Activated CD8-positive, alpha-beta memory T cell treated with anti-CD3 and anti-CD28 coated beads, Interleukin-2, amount 50 U/mL, for 24 hours (primary cell): ENCODE measurements around the gene TBX5.

Experiments
- DNase-seq: peaks from one replicate; pipeline ENCODE4 v3.0.0-alpha.2; 2020; ENCODE audit errors: extremely low read depth

The TBX5 gene

DNA sequence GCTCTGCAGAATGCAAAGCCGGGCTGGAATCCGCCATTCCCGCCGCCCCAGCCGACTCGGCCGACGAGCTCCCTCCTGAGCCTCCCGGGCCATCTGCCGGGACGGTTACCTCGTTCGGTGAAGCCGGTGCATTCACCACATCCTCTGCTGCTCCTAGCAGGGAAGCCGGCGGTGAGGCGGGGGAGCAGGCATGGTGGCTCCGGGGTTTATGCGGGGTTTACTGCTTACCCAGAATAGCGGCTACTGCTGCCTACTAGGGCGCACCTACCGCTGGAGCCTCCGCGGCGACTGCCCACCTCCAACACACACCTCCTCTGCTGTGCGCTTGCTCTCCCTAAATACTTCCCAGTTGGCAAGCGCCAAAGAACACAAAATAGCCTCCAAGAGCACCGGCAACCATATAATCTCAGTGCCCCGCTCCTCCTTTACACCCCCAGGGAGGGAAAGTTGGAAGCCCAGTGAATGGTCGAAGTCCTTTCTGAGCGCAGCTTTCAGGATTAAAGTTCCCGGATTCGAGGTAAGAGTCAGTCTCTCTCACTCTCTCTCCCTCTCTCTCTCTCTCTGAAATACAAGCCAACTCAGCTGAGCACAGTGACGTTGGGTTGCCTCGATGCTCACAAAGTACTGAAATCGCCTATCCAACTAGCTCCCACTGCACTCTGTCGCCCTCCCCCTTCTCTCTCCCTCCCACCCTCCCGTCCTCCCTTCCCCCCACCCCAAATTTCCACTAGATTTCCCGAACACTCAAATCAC, at the start of gene TBX5:
TSS of gene TBX5 (minus strand) at position 626 of the 753 bp plus-strand sequence. CDS start 2,246 bp downstream, outside the sequence.
- DNase-seq: no peak

DNA sequence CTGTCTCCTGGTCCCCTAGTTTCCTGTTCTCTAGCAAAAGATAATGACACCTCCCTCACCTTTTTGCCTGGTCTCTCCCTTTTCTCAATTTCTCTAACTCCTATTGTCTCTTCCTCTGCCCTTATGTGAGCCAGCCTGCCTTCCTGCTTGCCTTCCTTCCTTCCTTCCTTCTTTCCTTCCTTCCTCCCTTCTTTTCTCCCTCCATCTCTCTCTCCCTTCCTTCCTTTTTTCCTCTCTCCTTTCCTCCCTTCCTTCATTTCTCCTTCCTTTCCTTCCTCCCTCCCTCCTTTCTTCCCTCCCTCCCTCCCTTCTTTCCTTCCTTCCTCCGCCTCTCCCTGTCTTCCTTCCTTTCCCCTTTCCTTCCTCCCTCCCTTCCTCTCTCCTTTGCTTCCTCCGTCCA, 45.7 kb upstream of the TBX5 start:
- no peak for DNase-seq

DNA sequence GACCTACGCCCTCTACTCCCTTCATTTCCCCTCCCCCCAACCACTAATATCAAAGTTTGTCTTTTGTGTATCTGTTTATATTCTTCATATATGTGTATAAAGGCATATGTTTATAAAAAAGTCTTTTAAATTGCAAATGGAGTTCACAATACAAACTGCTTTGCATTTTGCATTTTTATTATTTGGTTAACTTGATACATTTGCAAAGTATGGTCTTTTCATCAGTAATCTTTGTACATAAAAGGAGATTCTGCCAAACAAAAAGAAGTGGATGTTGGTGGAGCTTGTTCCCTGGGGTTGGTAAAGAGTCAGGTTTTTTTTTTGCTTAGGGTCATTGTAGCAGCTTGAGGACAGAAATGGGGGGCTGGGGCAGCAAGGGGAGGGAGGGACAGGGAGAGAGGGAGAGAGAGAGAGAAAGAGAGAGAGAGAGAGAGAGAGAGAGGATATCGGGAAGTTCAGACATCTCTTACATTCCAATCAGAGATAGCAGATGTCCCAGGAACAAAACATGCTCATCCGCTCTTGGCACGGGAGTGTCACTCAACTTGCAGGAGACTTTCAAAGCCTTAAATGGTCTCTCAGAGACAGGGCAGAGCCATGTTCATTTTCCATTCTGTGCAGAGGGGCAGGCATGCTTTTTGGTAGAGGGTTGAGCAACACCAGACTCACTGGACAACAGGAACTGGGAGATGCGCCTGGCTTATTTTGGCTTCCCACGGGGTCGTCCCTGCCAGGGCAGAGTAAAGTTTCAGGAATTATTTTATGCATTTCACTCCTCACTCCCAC, 44.8 kb upstream of the TBX5 start:
- DNase-seq: no peak

- no peak for DNase-seq
These were observed 44.1 kb upstream of the TBX5 start for GRCh38 chr12:114450019-114450418.

DNA sequence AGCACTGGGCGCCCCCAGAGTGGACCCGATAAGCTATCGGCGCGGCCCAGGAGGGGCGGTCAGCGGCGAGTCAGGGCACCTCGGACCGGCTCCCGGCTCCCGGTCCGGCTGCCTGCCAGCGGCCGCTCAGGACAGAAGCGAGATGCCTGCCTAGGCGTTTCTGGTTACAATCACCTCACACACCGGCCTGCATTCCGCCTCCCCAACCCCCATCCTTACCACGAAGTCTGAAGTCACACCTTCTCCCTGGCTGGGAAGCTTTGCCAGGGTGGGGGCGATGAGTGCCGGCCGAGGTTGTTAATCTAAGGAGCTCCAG, 42.6 kb upstream of the TBX5 start:
- no peak for DNase-seq

DNA sequence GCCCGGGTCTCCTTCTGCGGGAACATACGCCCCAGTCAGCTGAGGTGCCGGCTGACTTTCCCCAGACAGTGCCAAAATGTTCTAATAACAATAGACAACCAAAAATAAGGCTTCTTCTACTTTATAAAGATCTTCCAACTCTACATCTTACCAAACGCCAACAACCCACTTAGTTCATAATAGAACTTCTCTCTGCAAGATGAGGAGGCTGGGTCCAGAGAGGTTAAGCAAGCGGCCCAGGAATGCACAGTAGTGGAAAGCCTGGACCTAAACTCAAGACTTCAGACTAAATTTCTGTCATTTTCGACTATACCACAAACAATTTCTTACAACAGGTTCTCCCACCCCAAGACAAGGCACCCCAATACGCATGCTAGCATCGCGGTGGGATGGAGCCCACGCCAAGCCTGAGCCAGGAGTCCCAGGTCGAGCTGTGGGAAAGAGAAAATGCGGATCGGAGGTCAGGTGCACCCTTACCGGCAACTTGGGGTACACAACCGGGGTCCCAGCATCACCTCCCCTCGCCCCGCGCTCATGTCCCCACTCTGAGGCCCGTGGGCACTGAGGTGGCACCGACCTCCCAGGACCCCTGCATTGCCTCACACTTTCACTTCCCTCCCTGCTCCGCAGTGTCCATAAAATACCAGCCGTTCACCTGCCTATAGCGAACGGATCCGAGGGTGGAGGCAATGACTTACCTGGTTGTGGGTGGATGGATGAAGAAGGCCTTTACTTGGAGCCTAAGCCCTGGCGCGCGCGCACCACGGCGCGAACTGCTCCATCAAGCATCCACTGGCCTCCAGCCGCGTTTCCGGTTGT, 42.1 kb upstream of the TBX5 start:
- no peak for DNase-seq

DNA sequence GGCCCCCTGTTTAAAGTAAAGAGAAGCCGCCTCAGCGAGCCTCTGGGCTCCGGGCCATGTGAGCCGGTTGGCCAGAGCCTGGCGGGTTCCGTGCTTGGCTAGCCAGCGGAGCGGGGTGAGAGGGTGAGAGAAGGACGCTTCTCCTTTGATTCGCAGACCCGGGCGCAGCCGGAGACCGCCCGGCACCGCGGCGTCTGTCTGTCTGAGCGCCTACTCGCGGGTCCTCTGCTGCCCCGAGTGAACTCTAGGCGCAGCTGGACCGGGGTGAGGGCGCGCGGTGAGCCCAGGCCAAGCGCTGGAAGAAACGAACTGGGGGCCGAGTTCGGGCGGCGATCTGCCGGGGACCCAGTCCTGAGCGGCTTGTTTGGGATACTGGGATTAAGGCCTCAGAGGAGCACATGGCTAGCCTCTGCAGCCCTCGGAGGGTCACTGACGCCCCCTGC, 41.4 kb upstream of the TBX5 start:
- no peak for DNase-seq

- no peak for DNase-seq
These were observed 39.7 kb upstream of the TBX5 start for GRCh38 chr12:114445401-114446323.

- no peak for DNase-seq
These were observed 38.7 kb upstream of the TBX5 start for GRCh38 chr12:114444422-114445279.

DNA sequence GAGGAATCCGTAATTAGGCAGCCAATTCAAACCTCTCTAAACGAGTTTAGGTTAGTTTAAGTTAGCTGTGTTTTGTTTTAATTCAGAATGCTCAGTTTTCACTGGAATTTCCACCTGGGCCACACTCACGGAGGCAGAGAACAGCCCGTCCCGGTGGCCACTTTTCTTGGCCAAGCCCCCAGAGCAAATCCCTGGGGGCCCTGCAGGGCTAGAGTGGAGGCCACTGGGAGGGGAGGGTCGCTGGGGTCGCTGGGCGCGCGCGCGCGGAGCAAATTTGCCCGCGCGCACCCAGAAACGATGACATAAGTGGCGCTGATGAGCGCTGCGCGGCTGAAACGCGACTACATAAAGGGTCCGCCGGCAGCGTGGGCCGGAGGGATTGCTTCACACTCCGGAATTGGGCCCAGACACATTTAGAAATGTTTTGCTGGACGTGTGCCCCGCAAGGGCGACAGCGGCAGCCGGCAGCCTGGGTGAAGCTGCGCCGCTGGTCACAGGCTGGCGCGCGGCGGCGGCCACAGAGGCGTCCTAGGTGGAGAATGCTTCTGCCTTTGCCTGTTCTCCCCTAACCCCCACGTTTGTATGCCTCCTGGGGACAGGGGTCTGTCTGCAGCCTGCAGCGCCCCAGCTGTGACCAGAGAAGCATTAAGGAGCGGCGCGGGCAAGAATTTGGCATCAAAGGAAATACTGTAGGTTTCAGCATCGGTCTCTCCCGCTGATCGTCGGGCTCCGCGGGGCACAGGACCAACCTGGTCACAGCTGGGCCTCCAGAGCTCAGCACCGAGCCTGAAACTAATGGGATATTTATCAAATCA, 37.9 kb upstream of the TBX5 start:
- no peak for DNase-seq

DNA sequence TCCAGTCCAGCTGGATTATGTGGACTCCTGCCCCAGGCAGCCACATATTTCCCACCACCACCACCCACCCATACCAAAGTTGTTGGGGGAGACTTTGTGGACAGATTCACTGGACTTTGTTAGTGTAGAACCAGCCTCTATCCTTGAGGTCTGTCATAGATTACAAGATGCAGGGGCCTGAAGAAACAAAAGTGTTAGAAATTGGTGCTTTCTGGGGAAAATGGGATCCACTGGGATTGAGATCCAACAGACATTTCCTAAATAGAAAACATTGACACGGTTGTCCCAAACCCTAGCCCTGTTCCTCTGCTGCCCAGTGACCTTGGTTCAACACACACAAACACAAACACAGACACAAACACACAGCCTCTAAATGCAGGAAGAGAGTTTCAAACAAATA, 36.6 kb upstream of the TBX5 start:
- no peak for DNase-seq

DNA sequence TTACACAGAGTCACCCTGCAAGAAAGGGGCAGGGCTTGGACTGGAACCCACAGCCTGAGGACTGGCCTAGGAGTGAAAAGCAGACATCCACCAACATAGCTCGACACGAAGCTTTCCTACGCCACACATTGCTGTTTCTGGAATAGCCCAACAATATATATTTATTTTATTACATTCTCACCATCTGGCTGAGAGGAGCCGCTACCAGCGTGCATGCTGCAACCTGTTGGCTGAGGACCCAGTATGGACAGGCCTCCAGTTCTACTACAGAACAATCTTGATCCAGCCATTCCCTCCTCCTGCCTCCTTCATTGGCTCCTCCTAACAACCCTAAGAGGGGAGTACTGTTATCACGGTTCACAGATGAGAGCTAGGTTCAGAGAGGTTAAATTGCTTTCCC, 35.6 kb upstream of the TBX5 start:
- DNase-seq: no peak

DNA sequence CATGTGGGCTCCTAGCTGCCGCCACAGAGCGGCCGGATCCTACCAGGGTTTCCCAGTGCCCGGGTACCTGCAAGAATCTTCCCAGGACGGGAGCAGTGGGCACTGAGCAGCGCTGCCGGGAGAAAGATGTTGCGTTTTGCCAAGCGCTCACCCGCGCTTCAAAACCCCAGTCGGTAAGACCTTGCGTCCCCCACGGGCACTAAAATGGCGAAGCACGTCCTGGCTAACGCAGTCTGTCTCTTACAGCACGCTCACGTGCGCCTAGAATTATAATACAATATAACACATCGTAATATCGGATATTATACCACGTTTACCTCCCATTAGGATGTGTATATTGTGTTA, 35.1 kb upstream of the TBX5 start:
- DNase-seq: no peak

GRCh38 chr12:114440270-114441038, 34.5 kb upstream of the TBX5 start:
- DNase-seq: no peak

DNA sequence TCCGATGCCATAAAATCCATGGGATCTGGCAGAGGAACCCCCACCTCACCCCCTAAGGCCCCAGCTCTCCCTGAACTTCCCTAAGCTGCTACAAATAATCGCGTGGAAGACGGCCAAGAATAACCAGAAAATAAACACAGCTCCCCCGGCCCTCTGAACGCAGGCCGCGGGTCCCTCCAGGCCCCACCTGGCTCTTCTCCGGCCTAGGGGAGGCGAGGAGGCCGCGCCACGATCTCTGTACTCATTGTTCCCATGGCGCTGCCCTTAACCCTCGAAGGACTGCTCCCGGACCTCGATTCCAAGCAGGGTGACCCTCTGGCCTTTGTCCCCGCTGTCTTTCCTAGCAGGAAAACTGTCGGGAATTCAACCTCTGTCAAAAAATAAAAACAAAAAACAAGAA, 33.9 kb upstream of the TBX5 start:
- no peak for DNase-seq

DNA sequence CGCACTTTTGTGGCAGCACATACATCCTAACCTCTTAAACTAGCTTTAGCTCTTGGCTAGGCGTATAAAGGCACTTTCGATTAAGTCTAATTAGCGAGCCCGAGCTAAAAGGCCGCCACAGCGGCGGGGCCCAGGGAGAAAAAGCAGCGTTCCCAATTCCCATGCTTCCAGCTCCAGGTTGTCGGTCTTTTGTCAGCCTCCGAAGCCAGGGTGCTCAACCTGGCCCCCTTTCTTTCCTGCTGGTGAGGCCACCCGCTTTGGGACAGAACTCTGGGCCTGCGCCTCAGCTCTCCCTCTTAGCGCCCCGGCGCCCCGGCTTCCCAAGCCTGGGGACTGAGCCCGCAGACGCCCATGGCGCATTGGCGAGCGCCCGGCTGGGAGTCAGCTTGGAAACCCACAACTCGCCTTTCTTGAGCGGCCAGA, 33.3 kb upstream of the TBX5 start:
- no peak for DNase-seq

DNA sequence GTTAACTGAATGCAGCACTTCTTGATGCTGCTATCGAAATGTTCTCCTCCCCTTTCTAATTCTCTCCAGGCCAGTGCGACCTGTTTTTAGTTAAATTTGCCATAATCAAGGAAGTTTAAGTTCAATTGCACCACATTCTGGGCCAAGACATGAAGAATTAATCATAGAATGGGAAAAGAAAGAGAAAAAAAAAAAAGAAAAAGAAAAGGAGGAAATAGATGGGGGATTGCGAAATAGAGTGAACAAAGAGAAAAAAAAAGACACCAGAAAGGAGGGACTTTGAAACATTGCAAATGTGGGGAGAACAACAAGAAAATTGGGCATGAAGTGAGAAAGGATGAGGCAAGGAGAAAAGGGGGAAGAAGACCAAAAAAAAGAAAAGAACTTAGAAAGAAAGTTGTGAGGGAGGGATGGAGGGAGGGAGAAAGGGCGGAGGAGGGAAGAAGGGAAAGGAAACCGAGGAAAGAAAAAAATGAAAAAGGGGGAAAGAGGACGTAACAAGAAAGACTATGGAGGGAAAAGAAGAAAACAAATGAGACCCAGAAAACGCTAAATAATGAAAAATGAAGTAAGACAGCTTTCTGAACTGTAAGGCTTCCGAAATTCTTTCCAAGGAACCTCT, 32.8 kb upstream of the TBX5 start:
- no peak for DNase-seq

DNA sequence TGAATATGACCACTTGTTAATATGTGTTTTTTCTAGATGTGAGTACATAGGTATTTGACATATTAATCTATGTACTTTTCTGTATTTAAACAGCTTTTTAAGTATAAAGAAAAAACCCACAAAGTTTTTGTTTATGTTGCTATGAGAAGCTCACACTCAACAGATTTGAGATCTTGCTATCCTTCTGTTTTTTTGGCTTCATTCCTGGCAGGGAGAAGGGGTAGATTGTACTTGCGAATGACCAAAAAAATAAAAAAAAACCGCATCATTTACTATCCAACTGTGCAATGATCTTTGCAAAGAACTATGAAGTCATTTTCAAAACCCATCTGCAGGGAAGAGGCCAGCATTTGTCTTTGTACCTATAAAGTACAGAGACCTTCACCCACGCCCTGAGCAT, 28.4 kb upstream of the TBX5 start:
- DNase-seq: no peak
